Measurements from ENCODE around the gene GORASP2.
A peak's percentile ranks its signal among the peaks of the same experiment; 100 is the strongest.

The GORASP2 gene

GRCh38 chr2:170928824-170929685 lies at the start of gene GORASP2:
Gene GORASP2, plus strand, starts transcription at chr2:170929253. Its CDS starts 88 bp downstream, at chr2:170929341.
- H3K4me3 ChIP-seq (replicated peaks; ENCODE audit: low read depth, low read length): peak within 1 kb of the TSS; percentile 95
- no peaks in the 10 kb centered on the region for H3K36me3 ChIP-seq (ENCODE audit: control insufficient read depth, insufficient read depth, low read length)
- peak; percentile 100 for DNase-seq (ENCODE audit: extremely low read depth, insufficient read length)
- peak; percentile 92 for TF ChIP-seq CTCF (IDR thresholded peaks at IDR 0.05; ENCODE audit: insufficient read depth, low read length, poor library complexity, severe bottlenecking)
- no peaks in the 10 kb centered on the region for H3K27me3 ChIP-seq (replicated peaks; ENCODE audit: control insufficient read depth, insufficient read depth, low read length)

DNA sequence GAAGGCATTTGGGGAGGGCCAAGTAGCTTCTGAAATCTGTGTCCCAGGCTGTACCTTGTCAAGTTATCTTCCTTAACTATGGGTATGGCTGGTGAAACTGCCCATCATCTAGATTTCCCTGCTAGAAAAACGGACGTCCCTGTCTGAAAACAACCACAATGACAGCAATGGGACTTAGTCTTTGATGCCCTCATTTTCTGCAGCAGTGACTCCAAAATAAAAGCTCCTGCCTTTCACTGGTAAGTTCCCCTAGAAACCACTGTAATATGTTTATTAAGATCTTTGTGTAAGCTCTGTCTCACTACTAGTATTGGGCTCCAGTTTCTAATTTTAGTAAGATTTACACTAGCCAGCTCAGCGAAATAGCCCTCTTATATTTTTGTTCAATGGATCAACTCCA lies 47.2 kb upstream of the GORASP2 start:
- Histone ChIP-seq H3K36me3 (ENCODE audit: control insufficient read depth, insufficient read depth, low read length) (no peaks in the 10 kb centered on the region), H3K4me3 (replicated peaks; ENCODE audit: low read depth, low read length) (no peak overlapping the region), H3K27me3 (replicated peaks; ENCODE audit: control insufficient read depth, insufficient read depth, low read length) (no peaks in the 10 kb centered on the region)
- no peak for TF ChIP-seq CTCF (IDR thresholded peaks at IDR 0.05; ENCODE audit: insufficient read depth, low read length, poor library complexity, severe bottlenecking)
- no peak for DNase-seq (ENCODE audit: extremely low read depth, insufficient read length)

GRCh38 chr2:170882758-170883157 lies 46.3 kb upstream of the GORASP2 start:
- DNase-seq (ENCODE audit: extremely low read depth, insufficient read length): no peak
- TF ChIP-seq CTCF (IDR thresholded peaks at IDR 0.05; ENCODE audit: insufficient read depth, low read length, poor library complexity, severe bottlenecking): no peak
- H3K4me3 ChIP-seq (replicated peaks; ENCODE audit: low read depth, low read length): no peak overlapping the region

GRCh38 chr2:170883683-170884082 lies 45.4 kb upstream of the GORASP2 start:
- DNase-seq (ENCODE audit: extremely low read depth, insufficient read length): no peak
- TF ChIP-seq CTCF (IDR thresholded peaks at IDR 0.05; ENCODE audit: insufficient read depth, low read length, poor library complexity, severe bottlenecking): no peak
- H3K27me3 ChIP-seq (replicated peaks; ENCODE audit: control insufficient read depth, insufficient read depth, low read length): no peaks in the 10 kb centered on the region
- H3K36me3 ChIP-seq (ENCODE audit: control insufficient read depth, insufficient read depth, low read length): no peaks in the 10 kb centered on the region
- H3K4me3 ChIP-seq (replicated peaks; ENCODE audit: low read depth, low read length): no peak overlapping the region

More at GRCh38 chr2:170882758-170883157, 46.3 kb upstream of the GORASP2 start:
- Histone ChIP-seq H3K36me3 (ENCODE audit: control insufficient read depth, insufficient read depth, low read length) (no peaks in the 10 kb centered on the region), H3K27me3 (replicated peaks; ENCODE audit: control insufficient read depth, insufficient read depth, low read length) (no peaks in the 10 kb centered on the region)

DNA sequence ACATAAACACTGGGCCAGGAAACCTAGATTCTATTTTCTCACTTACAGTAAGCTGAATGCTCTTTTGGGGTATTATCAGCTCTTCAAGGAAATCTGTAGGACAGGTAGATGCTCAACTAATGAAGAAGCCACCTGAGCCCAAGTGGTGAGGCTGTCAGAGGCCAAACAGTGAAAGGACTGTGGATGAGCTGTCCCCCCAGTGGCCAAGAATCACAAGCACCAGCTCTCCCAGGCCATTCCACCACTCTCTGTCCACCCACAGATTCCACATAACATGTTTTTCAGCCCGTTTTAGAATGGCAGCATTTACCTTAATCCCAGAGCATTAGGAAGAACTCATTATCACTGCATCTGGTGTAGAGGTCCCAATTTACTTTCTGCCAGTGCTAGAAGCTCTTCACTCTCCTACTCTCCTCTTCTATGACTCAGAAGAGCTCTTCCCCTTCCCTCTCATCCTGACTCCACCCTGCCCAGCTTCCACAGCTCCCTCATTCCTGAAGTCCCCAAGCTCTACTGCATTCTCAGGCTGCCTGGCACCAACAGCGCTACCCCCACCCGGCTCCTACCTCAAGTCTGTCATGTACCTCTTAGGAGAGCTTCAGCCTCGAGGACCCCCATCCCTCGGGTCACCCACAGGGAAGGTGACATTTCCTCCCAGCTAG lies 43.8 kb upstream of the GORASP2 start:
- no peaks in the 10 kb centered on the region for H3K27me3 ChIP-seq (replicated peaks; ENCODE audit: control insufficient read depth, insufficient read depth, low read length)
- no peaks in the 10 kb centered on the region for H3K36me3 ChIP-seq (ENCODE audit: control insufficient read depth, insufficient read depth, low read length)
- TF ChIP-seq CTCF (IDR thresholded peaks at IDR 0.05; ENCODE audit: insufficient read depth, low read length, poor library complexity, severe bottlenecking): no peak
- no peak overlapping the region for H3K4me3 ChIP-seq (replicated peaks; ENCODE audit: low read depth, low read length)
- no peak for DNase-seq (ENCODE audit: extremely low read depth, insufficient read length)
